Pancreas (tissue), 10 donors: ENCODE data around the gene GLYR1. TPM values are rescaled to one million over a fixed set of nuclear protein-coding genes. Genes with fewer than 3 reads are reported as not detected.

Source experiments
- ATAC-seq, 4 donors: fragments of 200-7000 bp; cut with Tn5 transposase; one replicate each; pipeline versions ENCODE4 v1.8.0 to v1.9.1; 2020; ENCODE audit warnings: mild to moderate bottlenecking in 4 of 4, moderate library complexity in 4 of 4
- DNase-seq, 6 donors: peaks; one replicate each; pipeline ENCODE4 v3.0.0-alpha.2; 2020
- FAIRE-seq: peaks from 2 replicates; lab custom pipeline; 2012; peaks lifted over from hg19 to GRCh38; lab: Jason Lieb, UNC
- H3K27ac ChIP-seq, 4 donors: fragments of 200-600 bp; sonication (generic); 1 replicate in 3 of 4; 2 replicates in 1 of 4; pipeline versions ENCODE4 v1.5.0 to v1.8.0; 2020
- H3K27me3 ChIP-seq, 4 donors: fragments of 200-600 bp; one replicate each; pipeline ENCODE4 v1.8.0; 2021
- H3K36me3 ChIP-seq, 3 donors: fragments of 200-600 bp; sonication (generic) in 1 of 3; one replicate each; pipeline versions ENCODE4 v1.5.0 to v1.8.0; 2020 to 2021
- H3K4me1 ChIP-seq, 3 donors: fragments of 200-600 bp; one replicate each; pipeline ENCODE4 v1.8.0; 2021
- H3K4me3 ChIP-seq, 4 donors: fragments of 200-600 bp; sonication (generic) in 2 of 4; one replicate each; pipeline versions ENCODE4 v1.5.0 to v1.8.0; 2020 to 2021
- H3K9me3 ChIP-seq, 4 donors: fragments of 200-600 bp; one replicate each; pipeline ENCODE4 v1.8.0; 2021
- CTCF ChIP-seq, 4 donors: fragments of 200-600 bp; sonication (generic) in 3 of 4; IDR thresholded peaks; one replicate each; pipeline versions ENCODE4 v1.5.0 to v1.8.0; 2021; ENCODE audit warnings: antibody characterized with exemption in 4 of 4
- WGBS, 2 donors: extraction: QIAGEN DNeasy Blood & Tissue Kit; methylation state at CpG; one replicate each; pipeline ENCODE4 v1.1.7; 2013; 5-methylcytosine and 5-hydroxymethylcytosine counted together
- intact Hi-C, 3 donors: fragments of 100-400 bp; cut with DNase I; formaldehyde crosslinking; loops; one replicate each; pipeline versions ENCODE4 v1.11.1 to v1.14.2; 2022
- polyA plus RNA-seq, 2 donors: library from polyadenylated mRNA; stranded (reverse); fragments of 200-250 nt; gene quantifications; one replicate each; pipeline ENCODE4 v1.2.3, GENCODE V29; 2013
- total RNA-seq, 6 donors: library from RNA; stranded (reverse); fragmentation: NEBNext Ultra II Directional in 4 of 6; extraction: Animal tissue kit (Norgen Biotek cat#: 25700) in 4 of 6; gene quantifications; one replicate each; pipeline versions ENCODE4 v1.2.1 to v1.2.4, GENCODE V29; 2021 to 2023
- donor health status: healthy with polysubstance abuse.
- donor health status: DM: no; HTN: no; CAD: no; lungs with moderate emphysema.
- donor health status: DM: no; HTN: no; CAD: no.
- donor health status: control.
- donor health status: control.
- donor health status: Bipolar disorder and iron deficiency.
- donor health status: DM: yes; HTN: yes; CAD: no.
- donor health status: DM: no; HTN: no; CAD: no.
- donor health status: DM: no; HTN: no; CAD: no.
- donor health status: DM: yes; HTN: yes; CAD: no.

GLYR1 gene
- total and polyA plus RNA-seq, 8 donors: 27.2 to 58.6 (median 39.5) TPM

- WGBS, 2 donors: 93 to 96% methylated on average over 16 of the region's 16 CpGs
- ATAC-seq (no peak), DNase-seq (peak in 1 of 6 donors; percentile 33), FAIRE-seq (no peak)
- intact Hi-C loops: no loop called here
- H3K27me3 ChIP-seq: no peaks in the 10 kb centered on the region
- no peaks in the 10 kb centered on the region for H3K4me1 ChIP-seq
- no peak overlapping the region for H3K27ac ChIP-seq
- TF ChIP-seq CTCF (IDR thresholded peaks at IDR 0.05): no peak
- no peaks in the 10 kb centered on the region for H3K9me3 ChIP-seq
- peaks cover 0 to 46% (median 0%) of the 10 kb centered on the region in 3 donors for H3K36me3 ChIP-seq
- no peak overlapping the region for H3K4me3 ChIP-seq
Observed at GRCh38 chr16:4890686-4891085, 43.6 kb upstream of the GLYR1 start.

- intact Hi-C loops: no loop called here
- peaks cover 0 to 52% (median 0%) of the 10 kb centered on the region in 3 donors for H3K36me3 ChIP-seq
- H3K27ac ChIP-seq: no peak overlapping the region
- no peak for TF ChIP-seq CTCF (IDR thresholded peaks at IDR 0.05)
- DNase-seq (peak in 1 of 6 donors; percentile 46), FAIRE-seq (no peak), ATAC-seq (no peak)
- no peaks in the 10 kb centered on the region for H3K27me3 ChIP-seq
- 85 to 90% methylated on average over 11 of the region's 11 CpGs for WGBS, 2 donors
- H3K4me1 ChIP-seq: no peaks in the 10 kb centered on the region
- H3K4me3 ChIP-seq: no peak overlapping the region
- no peaks in the 10 kb centered on the region for H3K9me3 ChIP-seq
Observed at GRCh38 chr16:4890026-4890425, 42.9 kb upstream of the GLYR1 start.

GRCh38 chr16:4888428-4889135 lies 41.5 kb upstream of the GLYR1 start:
- FAIRE-seq: no peak
- H3K4me3 ChIP-seq: no peak overlapping the region
- H3K9me3 ChIP-seq: no peaks in the 10 kb centered on the region
- no peak for TF ChIP-seq CTCF (IDR thresholded peaks at IDR 0.05)
- no peaks in the 10 kb centered on the region for H3K27me3 ChIP-seq
- intact Hi-C loops: no loop called here
- peaks cover 3 to 60% (median 11%) of the 10 kb centered on the region in 3 donors for H3K36me3 ChIP-seq
- no peak overlapping the region for H3K27ac ChIP-seq
- no peaks in the 10 kb centered on the region for H3K4me1 ChIP-seq
- DNase-seq: peak in 1 of 6 donors; percentile 32
- WGBS, 2 donors: 83 to 87% methylated on average over 9 of the region's 9 CpGs
- ATAC-seq: no peak

GRCh38 chr16:4886151-4886550 lies 39.1 kb upstream of the GLYR1 start:
- Histone ChIP-seq H3K9me3 (no peaks in the 10 kb centered on the region), H3K36me3 (peaks cover 3 to 64% (median 18%) of the 10 kb centered on the region in 3 donors), H3K27ac (no peak overlapping the region), H3K4me3 (no peak overlapping the region), H3K4me1 (peaks cover 0 to 9% (median 0%) of the 10 kb centered on the region in 3 donors), H3K27me3 (no peaks in the 10 kb centered on the region)
- FAIRE-seq (no peak), DNase-seq (peak in 1 of 6 donors; percentile 2), ATAC-seq (no peak)
- WGBS, 2 donors: 93 to 98% methylated on average over 5 of the region's 5 CpGs
- TF ChIP-seq CTCF (IDR thresholded peaks at IDR 0.05): no peak
- intact Hi-C loops: no loop called here
